Measurements from ENCODE around the gene DTX3. TPM values are rescaled to one million over a fixed set of nuclear protein-coding genes. Genes with fewer than 3 reads are reported as not detected.
A peak's percentile ranks its signal among the peaks of the same experiment; 100 is the strongest.
"Not testable (repeated sequence)": the region's sequence is repeated elsewhere in the genome, so short reads cannot be mapped to it uniquely, and the experiment has no call there.

DTX3 gene
- total RNA-seq, 1 donor from 2014 or later, result 56.4 TPM

- H3K4me1 Mint-ChIP-seq, result peaks cover 11% of the 10 kb centered on the region
- H3K9me3 Mint-ChIP-seq, result no peaks in the 10 kb centered on the region
- no peaks in the 10 kb centered on the region for H3K36me3 ChIP-seq
- H3K4me1 ChIP-seq, result peaks cover 10% of the 10 kb centered on the region
- H3K27ac ChIP-seq, result no peak overlapping the region
- H4K20me1 ChIP-seq (ENCODE audit: low read depth), result peaks cover 25% of the 10 kb centered on the region
- H3F3A ChIP-seq (ENCODE audit: low read depth), result peaks cover 11% of the 10 kb centered on the region
- peak overlapping the region; percentile 86 for H3K4me3 Mint-ChIP-seq
- no peak overlapping the region for H3K9ac ChIP-seq
- H3K27me3 Mint-ChIP-seq (ENCODE audit: insufficient read depth, low read depth), result peaks cover 27% of the 10 kb centered on the region
- H3K79me2 ChIP-seq (ENCODE audit: low read depth), result no peaks in the 10 kb centered on the region
- H3K27me3 ChIP-seq, result peaks cover 94% of the 10 kb centered on the region
- peak overlapping the region; percentile 90 for H2AFZ ChIP-seq (replicated peaks)
- H3K4me3 ChIP-seq, result peak overlapping the region; percentile 64
- TF ChIP-seq, protein P1, sequence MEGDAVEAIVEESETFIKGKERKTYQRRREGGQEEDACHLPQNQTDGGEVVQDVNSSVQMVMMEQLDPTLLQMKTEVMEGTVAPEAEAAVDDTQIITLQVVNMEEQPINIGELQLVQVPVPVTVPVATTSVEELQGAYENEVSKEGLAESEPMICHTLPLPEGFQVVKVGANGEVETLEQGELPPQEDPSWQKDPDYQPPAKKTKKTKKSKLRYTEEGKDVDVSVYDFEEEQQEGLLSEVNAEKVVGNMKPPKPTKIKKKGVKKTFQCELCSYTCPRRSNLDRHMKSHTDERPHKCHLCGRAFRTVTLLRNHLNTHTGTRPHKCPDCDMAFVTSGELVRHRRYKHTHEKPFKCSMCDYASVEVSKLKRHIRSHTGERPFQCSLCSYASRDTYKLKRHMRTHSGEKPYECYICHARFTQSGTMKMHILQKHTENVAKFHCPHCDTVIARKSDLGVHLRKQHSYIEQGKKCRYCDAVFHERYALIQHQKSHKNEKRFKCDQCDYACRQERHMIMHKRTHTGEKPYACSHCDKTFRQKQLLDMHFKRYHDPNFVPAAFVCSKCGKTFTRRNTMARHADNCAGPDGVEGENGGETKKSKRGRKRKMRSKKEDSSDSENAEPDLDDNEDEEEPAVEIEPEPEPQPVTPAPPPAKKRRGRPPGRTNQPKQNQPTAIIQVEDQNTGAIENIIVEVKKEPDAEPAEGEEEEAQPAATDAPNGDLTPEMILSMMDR (IDR thresholded peaks at IDR 0.05), result no peak
- peak; percentile 97 for TF ChIP-seq EZH2 (IDR thresholded peaks at IDR 0.05)
- TF ChIP-seq EZH2phosphoT487 (IDR thresholded peaks at IDR 0.05), result peak; percentile 79
- H3K36me3 Mint-ChIP-seq, result peaks cover 2% of the 10 kb centered on the region
- peak; percentile 64 for DNase-seq (ENCODE audit: low spot score)
- H3K27ac Mint-ChIP-seq, result no peak overlapping the region
- no peaks in the 10 kb centered on the region for H3K9me3 ChIP-seq (ENCODE audit: low read depth)
- H3K4me2 ChIP-seq, result peak overlapping the region; percentile 98
These were observed 27.7 kb downstream of the DTX3 start for GRCh38 chr12:57632073-57632957.

GRCh38 chr12:57632958-57633840 lies 28.6 kb downstream of the DTX3 start, which contains the start of gene B4GALNT1:
TSS of gene B4GALNT1 (minus strand) at chr12:57633201. CDS start at chr12:57632132, 1,069 bp downstream.
- Mint-ChIP-seq H3K36me3 (peaks cover 2% of the 10 kb centered on the region), H3K27me3 (ENCODE audit: insufficient read depth, low read depth) (peaks cover 27% of the 10 kb centered on the region), H3K4me1 (peaks cover 11% of the 10 kb centered on the region), H3K27ac (no peak within 1 kb of the TSS), H3K9me3 (no peaks in the 10 kb centered on the region), H3K4me3 (peak within 1 kb of the TSS; percentile 86)
- Histone ChIP-seq H3K9me3 (ENCODE audit: low read depth) (no peaks in the 10 kb centered on the region), H3K9ac (no peak within 1 kb of the TSS), H3K4me2 (peak within 1 kb of the TSS; percentile 98), H3K27ac (no peak within 1 kb of the TSS), H3K4me3 (peak within 1 kb of the TSS; percentile 64), H3K27me3 (peaks cover 85% of the 10 kb centered on the region), H3K79me2 (ENCODE audit: low read depth) (no peaks in the 10 kb centered on the region), H2AFZ (replicated peaks) (peak within 1 kb of the TSS; percentile 90), H3K4me1 (peaks cover 10% of the 10 kb centered on the region), H3F3A (ENCODE audit: low read depth) (peaks cover 11% of the 10 kb centered on the region), H4K20me1 (ENCODE audit: low read depth) (peaks cover 25% of the 10 kb centered on the region), H3K36me3 (no peaks in the 10 kb centered on the region)
- peak; percentile 89 for DNase-seq (ENCODE audit: low spot score)
- TF ChIP-seq, protein P1 (IDR thresholded peaks at IDR 0.05), result peak; percentile 77
- TF ChIP-seq EZH2phosphoT487 (IDR thresholded peaks at IDR 0.05), result peak; percentile 3
- TF ChIP-seq EZH2 (IDR thresholded peaks at IDR 0.05), result peak; percentile 65

- H3K27me3 Mint-ChIP-seq (ENCODE audit: insufficient read depth, low read depth), result peaks cover 17% of the 10 kb centered on the region
- Histone ChIP-seq H3F3A (ENCODE audit: low read depth) (peaks cover 11% of the 10 kb centered on the region), H3K27me3 (peaks cover 61% of the 10 kb centered on the region)
- H3K9ac ChIP-seq; DNase-seq (ENCODE audit: low spot score); H3K4me2 ChIP-seq; H2AFZ ChIP-seq (replicated peaks); H3K4me3 ChIP-seq; H3K79me2 ChIP-seq (ENCODE audit: low read depth); H3K4me1 Mint-ChIP-seq; H3K4me3 Mint-ChIP-seq; H3K36me3 ChIP-seq; H3K27ac ChIP-seq; H3K27ac Mint-ChIP-seq; H3K36me3 Mint-ChIP-seq; H3K9me3 ChIP-seq (ENCODE audit: low read depth); H3K4me1 ChIP-seq; H4K20me1 ChIP-seq (ENCODE audit: low read depth); H3K9me3 Mint-ChIP-seq: not testable (repeated sequence)
These were observed 32.1 kb downstream of the DTX3 start for GRCh38 chr12:57636731-57637130.
